Neural cell (in vitro differentiated cells): Measurements from ENCODE around the gene PPP3CB. TPM values are rescaled to one million over a fixed set of nuclear protein-coding genes. Genes with fewer than 3 reads are reported as not detected.

Source experiments
- H2AFZ ChIP-seq: fragments of 200-600, 300-800 bp; sonication (generic), shearing (Covaris generic); 2 replicates; pipeline ENCODE4 v1.6.0; 2014; ENCODE audit warnings: low read depth, mild to moderate bottlenecking, antibody characterized with exemption, low read length, moderate library complexity
- H3F3A ChIP-seq: fragments of 200-600 bp; shearing (Covaris generic); 2 replicates; pipeline ENCODE4 v1.6.1; 2016; ENCODE audit warnings: mild to moderate bottlenecking, moderate library complexity, mixed read lengths, antibody characterized with exemption, low read length; ENCODE audit not compliant: insufficient read depth, poor library complexity, severe bottlenecking
- H3K27ac ChIP-seq: fragments of 200-600, 300-800 bp; sonication (generic), shearing (Covaris generic); 2 replicates; pipeline ENCODE4 v1.5.1; 2014; ENCODE audit warnings: mild to moderate bottlenecking, low read length, moderate library complexity
- H3K27me3 ChIP-seq: fragments of 300-800, 200-600 bp; sonication (generic), shearing (Covaris generic); 2 replicates; pipeline ENCODE4 v1.6.0; 2014; ENCODE audit warnings: mild to moderate bottlenecking, low read depth, low read length, moderate library complexity; ENCODE audit not compliant: insufficient read depth
- H3K36me3 ChIP-seq: fragments of 300-800, 200-600 bp; sonication (generic), shearing (Covaris generic); 2 replicates; pipeline ENCODE4 v1.5.1; 2014; ENCODE audit warnings: mild to moderate bottlenecking, antibody characterized with exemption, low read length, moderate library complexity; ENCODE audit not compliant: insufficient read depth
- H3K4me2 ChIP-seq: fragments of 300-800, 200-600 bp; sonication (generic), shearing (Covaris generic); 2 replicates; pipeline ENCODE4 v1.6.0; 2014; ENCODE audit warnings: mild to moderate bottlenecking, low read length
- H3K4me3 ChIP-seq: fragments of 300-800, 200-600 bp; sonication (generic), shearing (Covaris generic); 2 replicates; pipeline ENCODE4 v1.5.1; 2014; ENCODE audit warnings: mild to moderate bottlenecking, low read length, moderate library complexity
- H3K79me2 ChIP-seq: fragments of 200-600 bp; shearing (Covaris generic); replicated peaks from 2 replicates; pipeline ENCODE4 v1.6.0; 2014; ENCODE audit warnings: mild to moderate bottlenecking, low read length, moderate library complexity; ENCODE audit not compliant: insufficient read depth
- H3K9ac ChIP-seq: fragments of 300-800, 200-600 bp; sonication (generic), shearing (Covaris generic); 2 replicates; pipeline ENCODE4 v1.6.1; 2016; ENCODE audit warnings: mild to moderate bottlenecking, low read length, mixed read lengths
- H3K9me2 ChIP-seq: fragments of 200-600 bp; shearing (Covaris generic); 2 replicates; pipeline ENCODE4 v1.6.1; 2016; ENCODE audit warnings: mild to moderate bottlenecking, low read length, mixed read lengths; ENCODE audit not compliant: insufficient read depth
- H3K9me3 ChIP-seq: fragments of 200-600, 300-800 bp; sonication (generic), shearing (Covaris generic); 2 replicates; pipeline ENCODE4 v1.6.1; 2016; ENCODE audit warnings: mild to moderate bottlenecking, mixed run types, low read length, moderate library complexity, mixed read lengths
- H4K20me1 ChIP-seq: fragments of 200-600 bp; shearing (Covaris generic); 2 replicates; pipeline ENCODE4 v1.6.1; 2016; ENCODE audit warnings: mild to moderate bottlenecking, mixed run types; ENCODE audit not compliant: insufficient read depth
- CTCF ChIP-seq: fragments of 450-650 bp; IDR thresholded peaks from 2 replicates; pipeline ENCODE4 v1.5.1; 2014; ENCODE audit warnings: antibody characterized with exemption, mild to moderate bottlenecking, moderate library complexity; ENCODE audit not compliant: poor library complexity, severe bottlenecking
- EP300 ChIP-seq: fragments of 450-650 bp; conservative IDR thresholded peaks from 2 replicates; pipeline ENCODE4 v1.6.1; 2014; ENCODE audit warnings: antibody characterized with exemption, mild to moderate bottlenecking, moderate library complexity; ENCODE audit not compliant: poor library complexity, severe bottlenecking
- EZH2 ChIP-seq: fragments of 200-600, 300-800 bp; shearing (Covaris generic), sonication (generic); IDR thresholded peaks from 2 replicates; pipeline ENCODE4 v1.6.1; 2014; ENCODE audit warnings: antibody characterized with exemption, low read length, borderline replicate concordance, mild to moderate bottlenecking; ENCODE audit not compliant: insufficient read depth, poor library complexity, severe bottlenecking
- MXI1 ChIP-seq: fragments of 450-650 bp; conservative IDR thresholded peaks from 2 replicates; pipeline ENCODE4 v1.6.1; 2014; ENCODE audit warnings: antibody characterized with exemption, mild to moderate bottlenecking; ENCODE audit not compliant: poor library complexity, severe bottlenecking
- POLR2AphosphoS5 ChIP-seq: IDR thresholded peaks from 2 replicates; pipeline ENCODE4 v1.6.1; 2012
- RAD21 ChIP-seq: fragments of 450-650 bp; conservative IDR thresholded peaks from 2 replicates; pipeline ENCODE4 v1.6.1; 2014; ENCODE audit warnings: antibody characterized with exemption, mild to moderate bottlenecking, moderate library complexity
- REST ChIP-seq: IDR thresholded peaks from 2 replicates; pipeline ENCODE4 v1.6.1; 2012; ENCODE audit warnings: borderline replicate concordance
- SMC3 ChIP-seq: fragments of 450-650 bp; conservative IDR thresholded peaks from 2 replicates; pipeline ENCODE4 v1.6.1; 2014; ENCODE audit warnings: antibody characterized with exemption, mild to moderate bottlenecking, moderate library complexity; ENCODE audit not compliant: poor library complexity
- TAF1 ChIP-seq: IDR thresholded peaks from 2 replicates; pipeline ENCODE4 v1.6.1; 2012; ENCODE audit warnings: low read depth
- polyA plus RNA-seq: library from polyadenylated mRNA; depleted of rRNA; stranded (reverse); fragments of >200 nt; gene quantifications from 2 replicates; pipeline ENCODE4 v1.2.3, GENCODE V29; 2014

The PPP3CB gene
- polyA plus RNA-seq, 1 donor from 2014 or later, result 101 TPM

- H4K20me1 ChIP-seq, result no peaks in the 10 kb centered on the region
- no peaks in the 10 kb centered on the region for H3K36me3 ChIP-seq
- H3K9me2 ChIP-seq, result no peaks in the 10 kb centered on the region
- no peaks in the 10 kb centered on the region for H3K27me3 ChIP-seq
- H3K4me2 ChIP-seq, result no peak overlapping the region
- no peak overlapping the region for H3K9ac ChIP-seq
- H3K27ac ChIP-seq, result no peak overlapping the region
- no peak for TF ChIP-seq CTCF
- H3F3A ChIP-seq, result no peaks in the 10 kb centered on the region
- H3K79me2 ChIP-seq, result no peaks in the 10 kb centered on the region
- no peak overlapping the region for H2AFZ ChIP-seq
- H3K4me3 ChIP-seq, result no peak overlapping the region
- H3K9me3 ChIP-seq, result no peaks in the 10 kb centered on the region
These were observed 29.7 kb downstream of the PPP3CB start for GRCh38 chr10:73465978-73466726.

- H3K27me3 ChIP-seq, result no peaks in the 10 kb centered on the region
- no peak overlapping the region for H3K4me2 ChIP-seq
- H3K4me3 ChIP-seq, result no peak overlapping the region
- H3F3A ChIP-seq, result no peaks in the 10 kb centered on the region
- H2AFZ ChIP-seq, result no peak overlapping the region
- H3K9me3 ChIP-seq, result no peaks in the 10 kb centered on the region
- TF ChIP-seq EP300 (no peak), SMC3 (no peak), RAD21 (no peak), MXI1 (no peak), POLR2AphosphoS5 (no peak), REST (no peak), TAF1 (no peak), EZH2 (no peak), CTCF (no peak)
- H4K20me1 ChIP-seq, result no peaks in the 10 kb centered on the region
- H3K9ac ChIP-seq, result no peak overlapping the region
- H3K27ac ChIP-seq, result no peak overlapping the region
- no peaks in the 10 kb centered on the region for H3K79me2 ChIP-seq
- no peaks in the 10 kb centered on the region for H3K9me2 ChIP-seq
- no peaks in the 10 kb centered on the region for H3K36me3 ChIP-seq
These were observed 34.9 kb downstream of the PPP3CB start for GRCh38 chr10:73460897-73461296.
